ENCODE results near the gene TSC22D2.

The TSC22D2 gene

GRCh38 chr3:150376001-150376848, 31.9 kb upstream of the TSC22D2 start:
- Mint-ChIP-seq H3K9me3 (no peaks in the 10 kb centered on the region), H3K27ac (no peak overlapping the region), H3K4me1 (ENCODE audit: low read depth) (peaks cover 10% of the 10 kb centered on the region), H3K4me3 (no peak overlapping the region), H3K27me3 (no peaks in the 10 kb centered on the region), H3K36me3 (ENCODE audit: low read depth) (no peaks in the 10 kb centered on the region)
- no peak for DNase-seq

- H3K4me1 Mint-ChIP-seq (ENCODE audit: low read depth), result peaks cover 21% of the 10 kb centered on the region
- no peaks in the 10 kb centered on the region for H3K27me3 Mint-ChIP-seq
- H3K27ac Mint-ChIP-seq, result no peak overlapping the region
- H3K4me3 Mint-ChIP-seq, result no peak overlapping the region
- no peaks in the 10 kb centered on the region for H3K9me3 Mint-ChIP-seq
- no peak for DNase-seq
- H3K36me3 Mint-ChIP-seq (ENCODE audit: low read depth), result no peaks in the 10 kb centered on the region
Measured at GRCh38 chr3:150377601-150378300, 30.3 kb upstream of the TSC22D2 start.

- DNase-seq, result no peak
- Mint-ChIP-seq H3K27me3 (no peaks in the 10 kb centered on the region), H3K27ac (no peak overlapping the region), H3K4me1 (ENCODE audit: low read depth) (peaks cover 20% of the 10 kb centered on the region), H3K36me3 (ENCODE audit: low read depth) (no peaks in the 10 kb centered on the region), H3K4me3 (no peak overlapping the region), H3K9me3 (no peaks in the 10 kb centered on the region)
Measured at GRCh38 chr3:150378301-150378748, 29.8 kb upstream of the TSC22D2 start.

- no peak overlapping the region for H3K27ac Mint-ChIP-seq
- no peaks in the 10 kb centered on the region for H3K9me3 Mint-ChIP-seq
- H3K36me3 Mint-ChIP-seq (ENCODE audit: low read depth), result no peaks in the 10 kb centered on the region
- no peak overlapping the region for H3K4me3 Mint-ChIP-seq
- no peaks in the 10 kb centered on the region for H3K27me3 Mint-ChIP-seq
- no peak for DNase-seq
- peaks cover 18% of the 10 kb centered on the region for H3K4me1 Mint-ChIP-seq (ENCODE audit: low read depth)
Measured at GRCh38 chr3:150379469-150379868, 28.6 kb upstream of the TSC22D2 start.

GRCh38 chr3:150384296-150385212, 23.5 kb upstream of the TSC22D2 start:
- Mint-ChIP-seq H3K4me3 (peak overlapping the region; percentile 39), H3K36me3 (ENCODE audit: low read depth) (no peaks in the 10 kb centered on the region), H3K27me3 (no peaks in the 10 kb centered on the region), H3K9me3 (no peaks in the 10 kb centered on the region), H3K27ac (peak overlapping the region; percentile 74), H3K4me1 (ENCODE audit: low read depth) (peaks cover 31% of the 10 kb centered on the region)
- DNase-seq, result peak; percentile 50

GRCh38 chr3:150385296-150386242, 22.5 kb upstream of the TSC22D2 start:
- peak; percentile 43 for DNase-seq
- peak overlapping the region; percentile 87 for H3K27ac Mint-ChIP-seq
- H3K4me1 Mint-ChIP-seq (ENCODE audit: low read depth), result peaks cover 35% of the 10 kb centered on the region
- peak overlapping the region; percentile 39 for H3K4me3 Mint-ChIP-seq
- H3K9me3 Mint-ChIP-seq, result no peaks in the 10 kb centered on the region
- H3K36me3 Mint-ChIP-seq (ENCODE audit: low read depth), result no peaks in the 10 kb centered on the region
- no peaks in the 10 kb centered on the region for H3K27me3 Mint-ChIP-seq

- no peak for DNase-seq
- no peaks in the 10 kb centered on the region for H3K9me3 Mint-ChIP-seq
- no peak overlapping the region for H3K27ac Mint-ChIP-seq
- H3K27me3 Mint-ChIP-seq, result no peaks in the 10 kb centered on the region
- H3K36me3 Mint-ChIP-seq (ENCODE audit: low read depth), result no peaks in the 10 kb centered on the region
- no peak overlapping the region for H3K4me3 Mint-ChIP-seq
- H3K4me1 Mint-ChIP-seq (ENCODE audit: low read depth), result peaks cover 23% of the 10 kb centered on the region
Measured at GRCh38 chr3:150388498-150389418, 19.3 kb upstream of the TSC22D2 start.

- Mint-ChIP-seq H3K27ac (no peak overlapping the region), H3K27me3 (no peaks in the 10 kb centered on the region), H3K9me3 (no peaks in the 10 kb centered on the region)
Measured at GRCh38 chr3:150390087-150390486, 18.0 kb upstream of the TSC22D2 start.

GRCh38 chr3:150391161-150391560, 16.9 kb upstream of the TSC22D2 start:
- Mint-ChIP-seq H3K9me3 (no peaks in the 10 kb centered on the region), H3K4me1 (ENCODE audit: low read depth) (peaks cover 9% of the 10 kb centered on the region), H3K36me3 (ENCODE audit: low read depth) (no peaks in the 10 kb centered on the region), H3K4me3 (no peak overlapping the region), H3K27me3 (no peaks in the 10 kb centered on the region), H3K27ac (no peak overlapping the region)
- DNase-seq, result no peak

More at GRCh38 chr3:150390087-150390486, 18.0 kb upstream of the TSC22D2 start:
- H3K36me3 Mint-ChIP-seq (ENCODE audit: low read depth), result no peaks in the 10 kb centered on the region
- H3K4me1 Mint-ChIP-seq (ENCODE audit: low read depth), result peaks cover 17% of the 10 kb centered on the region
- H3K4me3 Mint-ChIP-seq, result no peak overlapping the region
- DNase-seq, result no peak

- H3K27me3 Mint-ChIP-seq, result peaks cover 5% of the 10 kb centered on the region
- no peak overlapping the region for H3K27ac Mint-ChIP-seq
- H3K9me3 Mint-ChIP-seq, result no peaks in the 10 kb centered on the region
- H3K36me3 Mint-ChIP-seq (ENCODE audit: low read depth), result no peaks in the 10 kb centered on the region
- DNase-seq, result no peak
- H3K4me3 Mint-ChIP-seq, result no peak overlapping the region
- H3K4me1 Mint-ChIP-seq (ENCODE audit: low read depth), result peaks cover 5% of the 10 kb centered on the region
Measured at GRCh38 chr3:150393745-150394144, 14.4 kb upstream of the TSC22D2 start.

- Mint-ChIP-seq H3K27ac (no peak overlapping the region), H3K4me3 (no peak overlapping the region), H3K9me3 (no peaks in the 10 kb centered on the region), H3K36me3 (ENCODE audit: low read depth) (no peaks in the 10 kb centered on the region), H3K27me3 (peaks cover 5% of the 10 kb centered on the region), H3K4me1 (ENCODE audit: low read depth) (peaks cover 5% of the 10 kb centered on the region)
- DNase-seq, result no peak
Measured at GRCh38 chr3:150394606-150395005, 13.5 kb upstream of the TSC22D2 start.

- DNase-seq, result no peak
- Mint-ChIP-seq H3K4me3 (no peak overlapping the region), H3K36me3 (ENCODE audit: low read depth) (no peaks in the 10 kb centered on the region), H3K27me3 (peaks cover 5% of the 10 kb centered on the region), H3K4me1 (ENCODE audit: low read depth) (no peaks in the 10 kb centered on the region), H3K9me3 (no peaks in the 10 kb centered on the region), H3K27ac (no peak overlapping the region)
Measured at GRCh38 chr3:150396491-150396890, 11.6 kb upstream of the TSC22D2 start.

Data from activated T-cell treated with anti-CD3 and anti-CD28 coated beads, Interleukin-2, amount 50 U/mL, for 24 hours (primary cell).